ENCODE measurements around the gene TTLL6.

DNA sequence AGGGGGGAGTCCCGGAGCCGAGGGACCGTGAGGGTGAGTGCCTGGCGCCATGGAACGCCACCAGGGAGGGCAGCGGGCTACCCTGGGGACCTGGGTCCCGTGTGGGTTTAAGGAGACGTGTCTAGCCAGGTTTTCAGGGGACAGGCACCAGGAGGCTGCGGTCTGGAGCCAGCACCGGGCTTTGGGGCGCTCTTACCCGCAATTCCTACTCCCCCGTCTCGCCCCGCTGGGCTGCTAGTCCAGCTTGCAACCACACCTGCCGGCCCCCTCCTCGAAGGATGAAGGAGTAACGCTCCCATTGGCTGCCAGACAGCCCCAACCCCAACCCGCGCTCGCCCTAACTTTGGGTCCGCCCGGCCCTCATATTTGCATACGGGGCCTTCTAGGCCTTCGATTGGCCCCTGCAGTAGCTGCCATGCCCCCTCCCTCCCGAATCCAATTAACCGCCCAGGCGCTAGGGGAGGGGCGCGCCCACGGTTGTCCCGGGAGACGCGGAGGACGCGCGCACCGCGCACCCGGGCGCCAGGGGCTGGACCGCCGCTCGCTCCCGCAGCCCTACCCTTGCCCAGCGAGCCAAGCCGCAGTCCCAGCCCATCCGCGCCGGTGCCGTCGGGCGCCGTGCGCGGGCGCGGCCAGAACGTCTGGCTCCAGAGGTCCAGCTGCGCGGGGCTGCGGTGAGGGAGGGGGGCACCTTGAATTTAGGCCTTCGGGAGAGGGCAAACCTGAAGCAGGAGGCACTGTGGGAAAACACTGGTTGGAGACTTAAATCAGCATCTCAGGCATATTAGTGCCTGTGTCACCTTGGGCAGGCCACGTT, at the start of gene TTLL6:
- TF ChIP-seq, protein P1, sequence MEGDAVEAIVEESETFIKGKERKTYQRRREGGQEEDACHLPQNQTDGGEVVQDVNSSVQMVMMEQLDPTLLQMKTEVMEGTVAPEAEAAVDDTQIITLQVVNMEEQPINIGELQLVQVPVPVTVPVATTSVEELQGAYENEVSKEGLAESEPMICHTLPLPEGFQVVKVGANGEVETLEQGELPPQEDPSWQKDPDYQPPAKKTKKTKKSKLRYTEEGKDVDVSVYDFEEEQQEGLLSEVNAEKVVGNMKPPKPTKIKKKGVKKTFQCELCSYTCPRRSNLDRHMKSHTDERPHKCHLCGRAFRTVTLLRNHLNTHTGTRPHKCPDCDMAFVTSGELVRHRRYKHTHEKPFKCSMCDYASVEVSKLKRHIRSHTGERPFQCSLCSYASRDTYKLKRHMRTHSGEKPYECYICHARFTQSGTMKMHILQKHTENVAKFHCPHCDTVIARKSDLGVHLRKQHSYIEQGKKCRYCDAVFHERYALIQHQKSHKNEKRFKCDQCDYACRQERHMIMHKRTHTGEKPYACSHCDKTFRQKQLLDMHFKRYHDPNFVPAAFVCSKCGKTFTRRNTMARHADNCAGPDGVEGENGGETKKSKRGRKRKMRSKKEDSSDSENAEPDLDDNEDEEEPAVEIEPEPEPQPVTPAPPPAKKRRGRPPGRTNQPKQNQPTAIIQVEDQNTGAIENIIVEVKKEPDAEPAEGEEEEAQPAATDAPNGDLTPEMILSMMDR (IDR thresholded peaks at IDR 0.05), result peak in 1 of 3 experiments; percentile 3
- no peak for TF ChIP-seq POLR2A (IDR thresholded peaks at IDR 0.05)

Measured in testis (tissue), 2 donors.